Chondrocyte (in vitro differentiated cells): ENCODE measurements around the gene RNF222. TPM values are rescaled to one million over a fixed set of nuclear protein-coding genes. Genes with fewer than 3 reads are reported as not detected.
"Not testable (repeated sequence)": the region's sequence is repeated elsewhere in the genome, so short reads cannot be mapped to it uniquely, and the experiment has no call there.

Experiments used
- DNase-seq: peaks from one replicate; pipeline ENCODE4 v3.0.0; 2021; ENCODE audit warnings: mixed read lengths, low spot score
- H3K27ac Mint-ChIP-seq: one replicate; pipeline ENCODE4 v1.8.0; 2021; ENCODE audit warnings: mild to moderate bottlenecking, moderate library complexity, mixed read lengths; ENCODE audit not compliant: unreplicated experiment
- H3K27me3 Mint-ChIP-seq: 2 replicates; pipeline ENCODE4 v1.8.0; 2021; ENCODE audit warnings: low read depth, mixed read lengths
- H3K36me3 Mint-ChIP-seq: 2 replicates; pipeline ENCODE4 v1.8.0; 2021; ENCODE audit warnings: low read depth, mixed read lengths
- H3K4me1 Mint-ChIP-seq: 2 replicates; pipeline ENCODE4 v1.8.0; 2021; ENCODE audit warnings: low read depth, mild to moderate bottlenecking, mixed read lengths
- H3K4me3 Mint-ChIP-seq: one replicate; pipeline ENCODE4 v1.8.0; 2021; ENCODE audit warnings: mild to moderate bottlenecking, moderate library complexity, mixed read lengths; ENCODE audit not compliant: unreplicated experiment
- H3K9me3 Mint-ChIP-seq: 2 replicates; pipeline ENCODE4 v1.8.0; 2021; ENCODE audit warnings: low read depth, mixed read lengths
- total RNA-seq: library from RNA; stranded (reverse); gene quantifications from 3 replicates; pipeline ENCODE4 v1.2.1, GENCODE V29; 2021
- TF ChIP-seq, protein P1 (sequence below): fragments of 200-600 bp; sonication (generic); IDR thresholded peaks from 2 replicates; pipeline ENCODE4 v1.5.0; 2021; ENCODE audit warnings: antibody characterized with exemption, mild to moderate bottlenecking, moderate library complexity

RNF222 gene
- total RNA-seq, 1 donor from 2014 or later: not detected

DNA sequence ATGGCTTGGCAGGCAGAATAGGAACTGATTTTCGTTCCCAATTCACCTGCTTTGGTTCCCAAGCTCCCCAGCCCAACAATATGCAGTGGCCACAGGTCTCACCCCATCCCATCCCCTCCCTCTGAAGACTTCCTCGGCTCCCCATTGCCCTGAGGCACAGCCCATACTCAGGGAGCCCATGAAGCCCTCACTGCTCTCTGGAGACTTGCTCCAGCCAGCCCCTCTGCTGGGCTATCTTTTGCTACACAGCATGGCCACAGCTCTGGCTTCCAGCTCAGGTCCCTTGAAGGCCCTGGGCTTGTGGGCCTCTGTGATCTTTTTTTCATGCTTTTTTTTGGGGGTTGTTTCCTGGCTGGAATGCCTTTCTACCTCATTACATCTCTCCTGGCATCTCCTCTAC, 8.5 kb upstream of the RNF222 start:
- TF ChIP-seq, protein P1, sequence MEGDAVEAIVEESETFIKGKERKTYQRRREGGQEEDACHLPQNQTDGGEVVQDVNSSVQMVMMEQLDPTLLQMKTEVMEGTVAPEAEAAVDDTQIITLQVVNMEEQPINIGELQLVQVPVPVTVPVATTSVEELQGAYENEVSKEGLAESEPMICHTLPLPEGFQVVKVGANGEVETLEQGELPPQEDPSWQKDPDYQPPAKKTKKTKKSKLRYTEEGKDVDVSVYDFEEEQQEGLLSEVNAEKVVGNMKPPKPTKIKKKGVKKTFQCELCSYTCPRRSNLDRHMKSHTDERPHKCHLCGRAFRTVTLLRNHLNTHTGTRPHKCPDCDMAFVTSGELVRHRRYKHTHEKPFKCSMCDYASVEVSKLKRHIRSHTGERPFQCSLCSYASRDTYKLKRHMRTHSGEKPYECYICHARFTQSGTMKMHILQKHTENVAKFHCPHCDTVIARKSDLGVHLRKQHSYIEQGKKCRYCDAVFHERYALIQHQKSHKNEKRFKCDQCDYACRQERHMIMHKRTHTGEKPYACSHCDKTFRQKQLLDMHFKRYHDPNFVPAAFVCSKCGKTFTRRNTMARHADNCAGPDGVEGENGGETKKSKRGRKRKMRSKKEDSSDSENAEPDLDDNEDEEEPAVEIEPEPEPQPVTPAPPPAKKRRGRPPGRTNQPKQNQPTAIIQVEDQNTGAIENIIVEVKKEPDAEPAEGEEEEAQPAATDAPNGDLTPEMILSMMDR: no peak
- no peak for DNase-seq
- Mint-ChIP-seq H3K27me3 (peaks cover 5% of the 10 kb centered on the region), H3K36me3 (no peaks in the 10 kb centered on the region), H3K9me3 (no peaks in the 10 kb centered on the region), H3K27ac (no peak overlapping the region), H3K4me1 (peaks cover 5% of the 10 kb centered on the region), H3K4me3 (no peak overlapping the region)

DNA sequence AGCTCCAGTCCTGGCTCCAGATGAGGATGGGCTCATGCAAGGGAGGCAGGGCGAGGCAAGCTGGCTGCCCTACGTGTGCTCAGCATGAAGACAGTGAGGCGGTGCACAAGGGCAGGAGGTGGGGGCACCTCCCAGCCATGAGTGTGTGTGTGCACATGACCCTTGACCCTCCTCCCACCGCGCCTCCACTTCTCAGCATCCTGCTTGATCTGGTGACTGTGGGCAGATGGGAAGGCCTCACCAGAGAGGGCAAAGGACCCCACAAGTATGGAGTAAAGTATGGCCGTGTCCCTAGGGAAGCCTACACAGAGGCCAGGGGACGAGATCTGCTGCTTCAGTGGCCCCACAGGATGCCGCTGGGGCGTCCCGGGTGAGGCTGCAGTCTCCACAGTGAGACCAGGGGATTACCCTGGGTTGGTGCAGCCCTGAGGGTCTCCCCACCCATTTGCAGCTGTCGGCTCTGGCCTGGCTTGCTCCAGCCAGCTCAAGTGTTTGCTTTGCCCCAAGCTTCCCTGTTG, 7.9 kb upstream of the RNF222 start:
- Mint-ChIP-seq H3K27me3 (peaks cover 9% of the 10 kb centered on the region), H3K36me3 (no peaks in the 10 kb centered on the region), H3K27ac (no peak overlapping the region), H3K4me1 (peaks cover 5% of the 10 kb centered on the region), H3K9me3 (no peaks in the 10 kb centered on the region), H3K4me3 (no peak overlapping the region)
- TF ChIP-seq, protein P1: no peak
- DNase-seq: no peak

DNA sequence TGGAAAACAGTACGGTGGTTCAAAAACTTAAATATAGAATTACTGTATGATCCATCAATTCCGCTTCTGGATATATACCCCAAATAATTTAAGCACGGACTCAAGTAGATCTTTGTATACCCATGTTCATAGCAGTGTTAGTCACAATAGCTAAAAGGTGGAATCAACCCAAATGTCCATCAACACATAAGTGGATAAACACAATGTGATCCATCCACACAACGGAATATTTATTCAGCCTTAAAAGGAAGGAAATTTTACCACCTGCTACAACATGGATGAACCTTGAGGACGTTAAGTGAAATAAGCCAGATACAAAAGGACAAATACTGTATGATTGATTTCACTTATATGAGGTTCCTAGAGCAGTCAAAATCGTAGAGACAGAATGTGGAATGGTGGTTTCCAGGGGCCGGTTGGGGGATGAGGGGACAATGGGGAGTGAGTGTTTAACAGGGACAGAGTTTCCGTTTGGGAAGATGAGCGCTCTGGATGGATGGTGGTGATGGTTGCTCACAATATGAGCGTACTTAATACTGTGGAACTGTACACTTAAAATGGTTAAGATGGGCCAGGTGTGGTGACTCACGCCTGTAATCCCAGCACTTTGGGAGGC, 5.4 kb upstream of the RNF222 start:
- Mint-ChIP-seq H3K27me3 (peaks cover 11% of the 10 kb centered on the region), H3K4me1 (no peaks in the 10 kb centered on the region), H3K4me3 (no peak overlapping the region), H3K36me3 (no peaks in the 10 kb centered on the region), H3K27ac (no peak overlapping the region), H3K9me3 (no peaks in the 10 kb centered on the region)
- no peak for DNase-seq
- TF ChIP-seq, protein P1: no peak

DNA sequence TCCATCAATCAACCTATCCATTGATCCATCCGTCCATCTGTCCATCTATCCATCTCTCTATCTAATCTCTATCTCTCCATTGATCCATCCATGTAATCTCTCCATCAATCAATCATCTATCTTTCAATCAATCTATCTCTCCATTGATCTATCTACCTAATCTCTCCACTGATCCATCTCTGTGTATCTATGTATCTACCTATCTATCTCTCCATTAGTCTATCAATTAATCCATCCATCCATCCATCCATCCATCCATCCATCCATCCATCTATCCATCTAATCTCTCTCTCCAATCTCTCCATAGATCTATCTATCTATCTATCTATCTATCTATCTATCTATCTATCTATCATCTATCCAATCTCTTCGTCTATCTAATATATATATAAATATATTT, 3.5 kb upstream of the RNF222 start:
- no peaks in the 10 kb centered on the region for H3K36me3 Mint-ChIP-seq
- H3K27ac Mint-ChIP-seq: no peak overlapping the region
- no peak for DNase-seq
- peaks cover 21% of the 10 kb centered on the region for H3K27me3 Mint-ChIP-seq
- H3K4me3 Mint-ChIP-seq: no peak overlapping the region
- H3K4me1 Mint-ChIP-seq: no peaks in the 10 kb centered on the region
- TF ChIP-seq, protein P1: no peak
- no peaks in the 10 kb centered on the region for H3K9me3 Mint-ChIP-seq

DNA sequence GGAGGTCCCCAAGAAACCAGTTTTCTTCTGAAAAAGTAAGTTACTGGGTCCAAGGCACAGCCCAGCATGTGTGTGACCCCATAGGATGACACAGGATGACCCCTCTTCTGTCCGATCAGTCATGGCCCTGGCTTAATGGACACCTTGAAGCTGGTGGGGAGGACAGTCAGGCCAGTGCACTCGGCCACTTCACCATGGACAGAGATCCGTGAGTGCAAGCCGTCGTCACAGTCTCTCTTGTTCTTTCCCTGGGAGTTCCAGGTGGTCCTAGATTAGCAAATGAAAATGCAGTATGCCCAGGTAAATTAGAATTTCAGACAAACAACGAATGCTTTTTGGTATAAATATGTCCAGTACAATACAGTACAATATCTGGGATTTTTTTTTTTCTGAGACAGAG, 1.4 kb upstream of the RNF222 start:
- TF ChIP-seq, protein P1: no peak
- Mint-ChIP-seq H3K4me1 (peaks cover 2% of the 10 kb centered on the region), H3K27me3 (peaks cover 31% of the 10 kb centered on the region), H3K4me3 (no peak overlapping the region), H3K36me3 (no peaks in the 10 kb centered on the region), H3K9me3 (no peaks in the 10 kb centered on the region), H3K27ac (no peak overlapping the region)
- DNase-seq: no peak

DNA sequence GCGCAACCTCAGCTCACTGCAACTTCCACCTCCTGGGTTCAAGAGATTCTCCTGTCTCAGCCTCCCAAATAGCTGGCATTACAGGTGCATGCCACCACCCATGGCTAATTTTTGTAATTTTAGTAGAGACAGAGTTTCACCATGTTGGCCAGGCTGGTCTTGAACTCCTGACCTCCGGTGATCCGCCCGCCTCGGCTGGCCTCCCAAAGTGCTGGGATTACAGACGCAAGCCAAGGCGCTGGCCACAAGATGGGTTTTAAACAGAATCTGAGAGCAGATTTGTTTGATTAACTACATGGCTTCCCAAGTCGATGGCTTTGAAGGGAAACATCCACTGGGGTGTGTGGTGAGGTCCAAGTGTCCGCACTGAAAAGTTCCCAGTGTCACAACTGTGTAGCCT, 3.1 kb downstream of the RNF222 start:
- not testable (repeated sequence) for H3K4me1 Mint-ChIP-seq, H3K36me3 Mint-ChIP-seq, H3K27ac Mint-ChIP-seq, H3K9me3 Mint-ChIP-seq, H3K4me3 Mint-ChIP-seq, DNase-seq
- H3K27me3 Mint-ChIP-seq: peaks cover 20% of the 10 kb centered on the region
